HCT116 (cell line): ENCODE data around the gene DPP4. TPM values are rescaled to one million over a fixed set of nuclear protein-coding genes. Genes with fewer than 3 reads are reported as not detected.
A peak's percentile ranks its signal among the peaks of the same experiment; 100 is the strongest.

Experiments used
- ATAC-seq: fragments of 200-7000 bp; cut with Tn5 transposase; 2 replicates; pipeline ENCODE4 v1.9.1; 2020; ENCODE audit warnings: mild to moderate bottlenecking, moderate library complexity
- BruUV-seq: library from RNA; stranded (reverse); fragments of 400-500 nt; replicated peaks from 2 replicates; lab custom pipeline; 2021; lab: Mats Ljungman, UMichigan
- CTCF ChIA-PET: fragments of 300-600 bp; sonication (Branson Sonifier 250); formaldehyde crosslinking; loops from one replicate; lab custom pipeline; 2021; ENCODE audit warnings: antibody characterized with exemption; lab: Charles Lee
- POLR2A ChIA-PET: fragments of 300-600, 350-600 bp; sonication (Branson Sonifier 250); formaldehyde crosslinking; loops from one replicate; lab custom pipeline; 2021; ENCODE audit warnings: antibody characterized with exemption; lab: Charles Lee
- RAD21 ChIA-PET, 2 experiments: fragments of 300-600 bp; sonication (Branson Sonifier 250); formaldehyde crosslinking; loops; one replicate each; lab custom pipeline; 2023; ENCODE audit warnings: low total read pairs in 2 of 2; ENCODE audit not compliant: uncharacterized antibody in 2 of 2, unreplicated experiment in 2 of 2, low non-redundant PET in 1 of 2; lab: Charles Lee
- DNase-seq: peaks from one replicate; pipeline ENCODE4 v3.0.0-alpha.2; 2010; ENCODE audit warnings: low read depth, low spot score
- H2AFZ ChIP-seq: fragments of 200-600 bp; shearing (Covaris generic), sonication (generic); 2 replicates; pipeline ENCODE4 v1.6.1; 2017; ENCODE audit warnings: low read depth, mixed run types, mixed read lengths, antibody characterized with exemption, low read length; ENCODE audit not compliant: poor library complexity, severe bottlenecking
- H3K27ac ChIP-seq: 2 replicates; pipeline ENCODE4 v1.5.1; 2012; ENCODE audit warnings: low read depth, low read length
- H3K27me3 ChIP-seq: fragments of 200-600 bp; sonication (generic); 2 replicates; pipeline ENCODE4 v1.6.1; 2016; ENCODE audit warnings: mixed run types, low read length, mixed read lengths; ENCODE audit not compliant: insufficient read depth
- H3K36me3 ChIP-seq, 2 experiments: fragments of 200-500 bp in 1 of 2; fragments of 200-600 bp in 1 of 2; sonication (Bioruptor generic) in 1 of 2; sonication (generic) in 1 of 2; 2 replicates each; pipeline versions ENCODE4 v1.5.1 to v1.6.1; 2014 to 2016; ENCODE audit warnings: low read length in 2 of 2, inconsistent platforms in 1 of 2, mixed read lengths in 1 of 2, mixed run types in 1 of 2; ENCODE audit not compliant: insufficient read depth in 2 of 2, control insufficient read depth in 1 of 2
- H3K4me1 ChIP-seq, 2 experiments: fragments of 200-600 bp in 1 of 2; sonication (generic) in 1 of 2; 2 replicates each; pipeline versions ENCODE4 v1.5.1 to v1.6.1; 2012 to 2017; ENCODE audit warnings: low read length in 2 of 2, inconsistent platforms in 1 of 2, mild to moderate bottlenecking in 1 of 2, mixed read lengths in 1 of 2, mixed run types in 1 of 2, moderate library complexity in 1 of 2; ENCODE audit not compliant: insufficient read depth in 2 of 2, control insufficient read depth in 1 of 2
- H3K4me2 ChIP-seq: fragments of 200-600 bp; sonication (generic); 2 replicates; pipeline ENCODE4 v1.6.1; 2017; ENCODE audit warnings: mixed run types, low read length, mixed read lengths
- H3K4me3 ChIP-seq, 2 experiments: fragments of 200-600 bp in 1 of 2; sonication (generic) in 1 of 2; replicated peaks in 1 of 2; 2 replicates each; pipeline ENCODE4 v1.5.1; 2011 to 2016; ENCODE audit warnings: low read length in 2 of 2, control low read depth in 1 of 2, low read depth in 1 of 2, mild to moderate bottlenecking in 1 of 2, mixed read lengths in 1 of 2, mixed run types in 1 of 2
- H3K79me2 ChIP-seq: fragments of 200-600 bp; sonication (generic); 2 replicates; pipeline ENCODE4 v1.6.1; 2017; ENCODE audit warnings: mild to moderate bottlenecking, mixed run types, low read length, moderate library complexity, mixed read lengths; ENCODE audit not compliant: insufficient read depth
- H3K9ac ChIP-seq: fragments of 200-600 bp; sonication (generic); 2 replicates; pipeline ENCODE4 v1.6.1; 2016; ENCODE audit warnings: low read length, mixed read lengths
- H3K9me2 ChIP-seq: fragments of 200-600 bp; sonication (generic), shearing (Covaris generic); 2 replicates; pipeline ENCODE4 v1.6.1; 2017; ENCODE audit warnings: mixed run types, mild to moderate bottlenecking, moderate library complexity; ENCODE audit not compliant: insufficient read depth
- H3K9me3 ChIP-seq, 2 experiments: fragments of 200-500 bp in 1 of 2; fragments of 200-600 bp in 1 of 2; sonication (Bioruptor generic) in 1 of 2; sonication (generic) in 1 of 2; 2 replicates each; pipeline ENCODE4 v1.6.1; 2014 to 2017; ENCODE audit warnings: low read length in 2 of 2, mixed read lengths in 2 of 2, inconsistent platforms in 1 of 2, low read depth in 1 of 2, mild to moderate bottlenecking in 1 of 2, mixed run types in 1 of 2, moderate library complexity in 1 of 2; ENCODE audit not compliant: control insufficient read depth in 1 of 2, insufficient read depth in 1 of 2
- H4K20me1 ChIP-seq: fragments of 200-600 bp; sonication (generic), shearing (Covaris generic); 2 replicates; pipeline ENCODE4 v1.6.1; 2017; ENCODE audit warnings: mixed run types, mild to moderate bottlenecking, moderate library complexity; ENCODE audit not compliant: insufficient read depth
- ATF3 ChIP-seq: IDR thresholded peaks from 2 replicates; pipeline ENCODE4 v1.6.1; 2012
- FOSL1 ChIP-seq: IDR thresholded peaks from 2 replicates; pipeline ENCODE4 v1.6.1; 2012; ENCODE audit warnings: low read depth
- POLR2A ChIP-seq: IDR thresholded peaks from 2 replicates; pipeline ENCODE4 v1.7.0; 2011; ENCODE audit warnings: borderline replicate concordance; ENCODE audit not compliant: insufficient read depth, insufficient read length; ENCODE audit errors: extremely low read depth
- POLR2AphosphoS5 ChIP-seq: IDR thresholded peaks from 2 replicates; pipeline ENCODE4 v1.6.1; 2011; ENCODE audit warnings: mild to moderate bottlenecking, low read depth, low read length, moderate library complexity
- REST ChIP-seq: IDR thresholded peaks from 2 replicates; pipeline ENCODE4 v1.6.1; 2012; ENCODE audit warnings: low read depth
- SIN3A ChIP-seq: IDR thresholded peaks from 2 replicates; pipeline ENCODE4 v1.6.1; 2012; ENCODE audit warnings: low read depth
- SP1 ChIP-seq: IDR thresholded peaks from 2 replicates; pipeline ENCODE4 v1.6.1; 2012; ENCODE audit warnings: low read depth
- TCF7L2 ChIP-seq: IDR thresholded peaks from 2 replicates; pipeline ENCODE4 v1.7.0; 2011; ENCODE audit warnings: borderline replicate concordance, inconsistent platforms; ENCODE audit not compliant: insufficient read depth, insufficient read length; ENCODE audit errors: extremely low read depth
- YY1 ChIP-seq: IDR thresholded peaks from 2 replicates; pipeline ENCODE4 v1.6.1; 2011; ENCODE audit warnings: low read length, low read depth, moderate library complexity, mild to moderate bottlenecking; ENCODE audit not compliant: insufficient replicate concordance; ENCODE audit errors: extremely low read depth
- intact Hi-C: fragments of 100-400 bp; cut with micrococcal nuclease; formaldehyde crosslinking; loops from 2 replicates; pipeline ENCODE4 v1.10.0; 2022
- total RNA-seq: library from RNA; stranded (reverse); gene quantifications from one replicate; pipeline ENCODE4 v1.2.1, GENCODE V29; 2021; ENCODE audit not compliant: unreplicated experiment

The DPP4 gene
- total RNA-seq, 1 experiment from 2014 or later, result 3.6 TPM

- BruUV-seq, result no TSS peak
- Histone ChIP-seq H3K4me3 (no peak overlapping the region), H4K20me1 (no peaks in the 10 kb centered on the region)
- intact Hi-C loops, result no loop called here
- no peak for TF ChIP-seq FOSL1
- no peak for TF ChIP-seq TCF7L2
- no peak for TF ChIP-seq SIN3A
- TF ChIP-seq REST, result no peak
- TF ChIP-seq YY1, result no peak
- TF ChIP-seq SP1, result no peak
- TF ChIP-seq, all 23 proteins: peak for 0
- Histone ChIP-seq H3K27ac (no peak overlapping the region), H2AFZ (peak overlapping the region; percentile 11), H3K4me1 (no peaks in the 10 kb centered on the region), H3K27me3 (no peaks in the 10 kb centered on the region), H3K9ac (no peak overlapping the region), H3K36me3 (no peaks in the 10 kb centered on the region), H3K9me3 (no peaks in the 10 kb centered on the region), H3K9me2 (no peaks in the 10 kb centered on the region; the same call in 1 of the 2 replicates), H3K79me2 (no peaks in the 10 kb centered on the region), H3K4me2 (no peak overlapping the region)
- ChIA-PET CTCF (no interaction called here), RAD21 (no interaction called here), POLR2A (no interaction called here)
- no peak for ATAC-seq
- no peak for DNase-seq
Observed at GRCh38 chr2:161983866-161984265, 90.1 kb downstream of the DPP4 start.

- DNase-seq, result no peak
Observed at GRCh38 chr2:161983331-161983651, 90.7 kb downstream of the DPP4 start.

More at GRCh38 chr2:161983331-161983651, 90.7 kb downstream of the DPP4 start:
- Histone ChIP-seq H3K9me3 (no peaks in the 10 kb centered on the region), H3K79me2 (no peaks in the 10 kb centered on the region), H3K4me2 (no peak overlapping the region), H3K9ac (no peak overlapping the region), H4K20me1 (no peaks in the 10 kb centered on the region), H3K9me2 (no peaks in the 10 kb centered on the region; the same call in 1 of the 2 replicates), H3K27ac (no peak overlapping the region), H3K36me3 (no peaks in the 10 kb centered on the region), H2AFZ (no peak overlapping the region), H3K27me3 (no peaks in the 10 kb centered on the region), H3K4me3 (no peak overlapping the region), H3K4me1 (no peaks in the 10 kb centered on the region)
- ChIA-PET CTCF (no interaction called here), RAD21 (no interaction called here), POLR2A (no interaction called here)
- intact Hi-C loops, result no loop called here
- TF ChIP-seq POLR2A (no peak), TCF7L2 (no peak), ATF3 (no peak), POLR2AphosphoS5 (no peak)
- no TSS peak for BruUV-seq
- no peak for ATAC-seq
